Gastroesophageal sphincter (tissue), 4 donors: Measurements from ENCODE around the gene FHIT. TPM values are rescaled to one million over a fixed set of nuclear protein-coding genes. Genes with fewer than 3 reads are reported as not detected.
A peak's percentile ranks its signal among the peaks of the same experiment; 100 is the strongest.

Experiments
- ATAC-seq: fragments of 150-250 bp; one replicate; pipeline ENCODE4 v1.9.1; 2016; ENCODE audit warnings: mild to moderate bottlenecking, moderate library complexity
- H3K27ac ChIP-seq, 4 donors: fragments of 200-600 bp; sonication (generic) in 3 of 4; 1 replicate in 3 of 4; 2 replicates in 1 of 4; pipeline ENCODE4 v1.5.1; 2016 to 2019
- H3K27me3 ChIP-seq: fragments of 200-600 bp; sonication (generic); one replicate; pipeline ENCODE4 v1.5.1; 2019
- H3K36me3 ChIP-seq, 2 donors: fragments of 200-600 bp; sonication (generic); one replicate each; pipeline ENCODE4 v1.5.1; 2019; ENCODE audit warnings: control low read depth in 1 of 2
- H3K4me1 ChIP-seq, 3 donors: fragments of 200-600 bp; sonication (generic); 1 replicate in 2 of 3; 2 replicates in 1 of 3; pipeline ENCODE4 v1.5.1; 2016 to 2019; ENCODE audit warnings: control low read depth in 2 of 3
- H3K4me3 ChIP-seq, 2 donors: fragments of 200-600 bp; sonication (generic); one replicate each; pipeline ENCODE4 v1.5.1; 2019; ENCODE audit warnings: mild to moderate bottlenecking in 1 of 2, moderate library complexity in 1 of 2
- H3K9me3 ChIP-seq, 3 donors: fragments of 200-600 bp; sonication (generic); one replicate each; pipeline ENCODE4 v1.5.1; 2017 to 2019; ENCODE audit warnings: control low read depth in 2 of 3
- EP300 ChIP-seq: sonication (generic); formaldehyde crosslinking; IDR thresholded peaks from one replicate; pipeline ENCODE4 v1.6.1; 2017; ENCODE audit warnings: antibody characterized with exemption, mild to moderate bottlenecking
- POLR2A ChIP-seq, 2 donors: fragments of 450-650 bp; IDR thresholded peaks; one replicate each; pipeline ENCODE4 v1.6.1; 2017; ENCODE audit warnings: antibody characterized with exemption in 2 of 2, mild to moderate bottlenecking in 2 of 2, moderate library complexity in 1 of 2
- POLR2AphosphoS5 ChIP-seq: sonication (generic); formaldehyde crosslinking; IDR thresholded peaks from one replicate; pipeline ENCODE4 v1.6.1; 2017; ENCODE audit warnings: antibody characterized with exemption
- WGBS, 2 donors: methylation state at CpG; one replicate each; pipeline ENCODE4 v1.1.5; 2018; ENCODE audit warnings: low coverage in 1 of 2; 5-methylcytosine and 5-hydroxymethylcytosine counted together
- total RNA-seq, 4 donors: library from RNA; depleted of rRNA; stranded (reverse); fragments of >200 nt; gene quantifications; one replicate each; pipeline ENCODE4 v1.1.0, GENCODE V29; 2016
- TF ChIP-seq, protein P1 (sequence below), 4 experiments: fragments of 200-600 bp in 2 of 4; fragments of 450-650 bp in 2 of 4; sonication (generic) in 1 of 4; IDR thresholded peaks; one replicate each; pipeline ENCODE4 v1.5.1; 2017 to 2019; ENCODE audit warnings: antibody characterized with exemption in 4 of 4, mild to moderate bottlenecking in 2 of 4, moderate library complexity in 2 of 4

Gene FHIT
- total RNA-seq, 4 donors from 2014 or later = 1.4 to 7.3 (median 3.9) TPM

- 0 to 57% methylated on average over 1 of the region's 1 CpG for WGBS, 2 donors
- no peak for ATAC-seq
Observed at GRCh38 chr3:60585918-60586317, 665.3 kb downstream of the FHIT start.

DNA sequence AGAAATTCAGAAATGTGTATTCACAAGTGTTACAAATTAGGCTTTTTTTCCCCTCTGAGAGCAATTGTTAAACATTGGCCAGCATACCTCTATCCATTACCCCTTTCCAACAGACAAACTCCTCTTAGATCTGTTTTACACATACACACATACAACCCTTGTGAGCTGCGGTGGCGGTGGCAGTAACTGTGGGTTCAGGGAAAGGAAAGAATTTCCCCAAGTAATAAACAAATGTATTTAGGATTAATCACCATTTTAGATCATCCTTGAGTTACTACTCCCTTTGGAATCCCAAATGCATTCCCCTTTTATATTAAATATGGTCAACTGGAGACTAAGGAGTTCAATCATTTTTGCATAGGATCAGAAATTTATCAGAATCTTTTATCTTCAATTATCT is 667.0 kb downstream of the FHIT start:
- no peak overlapping the region for H3K4me3 ChIP-seq
- ATAC-seq = no peak
- H3K27me3 ChIP-seq = no peaks in the 10 kb centered on the region
- H3K27ac ChIP-seq = no peak overlapping the region
- no peaks in the 10 kb centered on the region for H3K9me3 ChIP-seq
- no peaks in the 10 kb centered on the region for H3K36me3 ChIP-seq
- 88 to 92% methylated on average over 2 of the region's 2 CpGs for WGBS, 2 donors
- H3K4me1 ChIP-seq = no peaks in the 10 kb centered on the region
- TF ChIP-seq EP300 (no peak), POLR2AphosphoS5 (no peak), POLR2A (IDR thresholded peaks at IDR 0.05) (no peak)
- TF ChIP-seq, protein P1, sequence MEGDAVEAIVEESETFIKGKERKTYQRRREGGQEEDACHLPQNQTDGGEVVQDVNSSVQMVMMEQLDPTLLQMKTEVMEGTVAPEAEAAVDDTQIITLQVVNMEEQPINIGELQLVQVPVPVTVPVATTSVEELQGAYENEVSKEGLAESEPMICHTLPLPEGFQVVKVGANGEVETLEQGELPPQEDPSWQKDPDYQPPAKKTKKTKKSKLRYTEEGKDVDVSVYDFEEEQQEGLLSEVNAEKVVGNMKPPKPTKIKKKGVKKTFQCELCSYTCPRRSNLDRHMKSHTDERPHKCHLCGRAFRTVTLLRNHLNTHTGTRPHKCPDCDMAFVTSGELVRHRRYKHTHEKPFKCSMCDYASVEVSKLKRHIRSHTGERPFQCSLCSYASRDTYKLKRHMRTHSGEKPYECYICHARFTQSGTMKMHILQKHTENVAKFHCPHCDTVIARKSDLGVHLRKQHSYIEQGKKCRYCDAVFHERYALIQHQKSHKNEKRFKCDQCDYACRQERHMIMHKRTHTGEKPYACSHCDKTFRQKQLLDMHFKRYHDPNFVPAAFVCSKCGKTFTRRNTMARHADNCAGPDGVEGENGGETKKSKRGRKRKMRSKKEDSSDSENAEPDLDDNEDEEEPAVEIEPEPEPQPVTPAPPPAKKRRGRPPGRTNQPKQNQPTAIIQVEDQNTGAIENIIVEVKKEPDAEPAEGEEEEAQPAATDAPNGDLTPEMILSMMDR (IDR thresholded peaks at IDR 0.05) = no peak

More at GRCh38 chr3:60585918-60586317, 665.3 kb downstream of the FHIT start:
- no peaks in the 10 kb centered on the region for H3K9me3 ChIP-seq
- no peaks in the 10 kb centered on the region for H3K36me3 ChIP-seq
- no peaks in the 10 kb centered on the region for H3K27me3 ChIP-seq
- H3K4me3 ChIP-seq = no peak overlapping the region
- H3K4me1 ChIP-seq = no peaks in the 10 kb centered on the region
- no peak overlapping the region for H3K27ac ChIP-seq
- TF ChIP-seq EP300 = no peak
- no peak for TF ChIP-seq POLR2AphosphoS5
- TF ChIP-seq, protein P1 (IDR thresholded peaks at IDR 0.05) = no peak
- no peak for TF ChIP-seq POLR2A (IDR thresholded peaks at IDR 0.05)

DNA sequence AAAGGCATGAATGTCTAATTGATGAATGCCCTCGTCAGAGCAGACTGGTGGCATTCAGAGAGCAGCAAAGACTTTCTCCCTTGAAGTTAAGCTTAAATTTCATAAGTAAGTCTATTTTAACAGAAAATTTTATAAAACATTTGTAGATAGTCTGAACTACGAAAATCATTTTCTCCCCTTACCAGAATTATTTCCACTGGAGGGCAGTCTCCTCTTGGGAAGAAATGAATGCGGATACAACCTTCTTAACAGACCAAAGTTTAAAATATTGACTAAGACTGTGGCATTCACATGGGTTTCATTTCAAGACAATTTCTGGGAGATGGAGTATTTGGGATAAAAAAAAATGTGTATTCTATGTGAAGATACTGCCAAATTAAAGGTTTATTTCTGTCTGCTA is 669.0 kb downstream of the FHIT start:
- Histone ChIP-seq H3K36me3 (no peaks in the 10 kb centered on the region), H3K27me3 (no peaks in the 10 kb centered on the region), H3K4me3 (no peak overlapping the region), H3K4me1 (no peaks in the 10 kb centered on the region), H3K27ac (no peak overlapping the region), H3K9me3 (no peaks in the 10 kb centered on the region)
- TF ChIP-seq POLR2AphosphoS5 (no peak), POLR2A (IDR thresholded peaks at IDR 0.05) (no peak), EP300 (no peak)
- TF ChIP-seq, protein P1 (IDR thresholded peaks at IDR 0.05) = peak in 1 of 4 experiments; percentile 8
- ATAC-seq = no peak
- WGBS, 2 donors = 55 to 68% methylated on average over 2 to 3 of the region's 3 CpGs

DNA sequence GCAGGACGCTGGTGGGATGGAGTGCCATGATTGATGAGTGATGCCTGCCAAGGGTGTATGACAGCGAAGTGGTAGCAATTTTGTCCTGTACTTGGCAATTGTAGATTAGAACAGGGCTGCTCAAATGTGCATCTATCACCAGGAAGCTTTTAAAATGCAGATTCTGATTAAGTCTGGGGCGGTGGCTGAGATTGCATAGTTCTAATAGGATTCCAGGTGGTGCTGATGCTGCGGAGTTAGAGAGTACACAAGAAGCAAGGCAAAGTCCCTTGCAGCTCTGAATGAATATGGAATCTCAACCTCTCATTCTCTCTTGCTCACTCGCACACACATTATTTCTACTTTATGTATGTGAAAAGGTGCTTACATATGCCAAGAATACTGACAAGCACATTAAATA is 670.4 kb downstream of the FHIT start:
- H3K4me1 ChIP-seq = no peaks in the 10 kb centered on the region

GRCh38 chr3:60579734-60580133 is 671.5 kb downstream of the FHIT start:
- no peak for ATAC-seq

More for the DNA sequence above, 670.4 kb downstream of the FHIT start:
- no peaks in the 10 kb centered on the region for H3K9me3 ChIP-seq
- no peak for TF ChIP-seq EP300
- TF ChIP-seq, protein P1 (IDR thresholded peaks at IDR 0.05) = no peak
- TF ChIP-seq POLR2A (IDR thresholded peaks at IDR 0.05) = no peak
- no peak for TF ChIP-seq POLR2AphosphoS5
- H3K27ac ChIP-seq = no peak overlapping the region
- H3K27me3 ChIP-seq = no peaks in the 10 kb centered on the region
- H3K36me3 ChIP-seq = no peaks in the 10 kb centered on the region
- no peak for ATAC-seq
- no peak overlapping the region for H3K4me3 ChIP-seq
- WGBS, 2 donors = 96 to 97% methylated on average over 5 of the region's 5 CpGs

More at GRCh38 chr3:60579734-60580133, 671.5 kb downstream of the FHIT start:
- Histone ChIP-seq H3K4me3 (no peak overlapping the region), H3K4me1 (no peaks in the 10 kb centered on the region), H3K9me3 (no peaks in the 10 kb centered on the region), H3K36me3 (no peaks in the 10 kb centered on the region), H3K27ac (no peak overlapping the region), H3K27me3 (no peaks in the 10 kb centered on the region)
- 38 to 57% methylated on average over 4 to 5 of the region's 5 CpGs for WGBS, 2 donors
- no peak for TF ChIP-seq POLR2A (IDR thresholded peaks at IDR 0.05)
- TF ChIP-seq, protein P1 (IDR thresholded peaks at IDR 0.05) = no peak
- no peak for TF ChIP-seq EP300
- no peak for TF ChIP-seq POLR2AphosphoS5
